Neutrophil (primary cell): ENCODE measurements around the gene BLM.
"Not testable (repeated sequence)": the region's sequence is repeated elsewhere in the genome, so short reads cannot be mapped to it uniquely, and the experiment has no call there.

ENCODE experiments used
- H3K27ac ChIP-seq: fragments of 200-600 bp; sonication (generic); 2 replicates; pipeline ENCODE4 v1.5.1; 2016; ENCODE audit warnings: mild to moderate bottlenecking, moderate library complexity
- H3K27me3 ChIP-seq: fragments of 200-600 bp; sonication (generic); 2 replicates; pipeline ENCODE4 v1.6.0; 2016; ENCODE audit warnings: mild to moderate bottlenecking
- H3K36me3 ChIP-seq: fragments of 200-600 bp; sonication (generic); 2 replicates; pipeline ENCODE4 v1.5.1; 2017
- H3K4me1 ChIP-seq, 2 experiments: fragments of 200-600 bp in 1 of 2; sonication (generic) in 1 of 2; 1 replicate in 1 of 2; 2 replicates in 1 of 2; pipeline versions ENCODE4 v1.5.1 to v1.6.1; 2013 to 2016; ENCODE audit warnings: low read depth in 1 of 2, low read length in 1 of 2, mild to moderate bottlenecking in 1 of 2, moderate library complexity in 1 of 2; ENCODE audit not compliant: control insufficient read depth in 1 of 2, insufficient read depth in 1 of 2
- H3K4me3 ChIP-seq, 2 experiments: fragments of 200-600 bp in 1 of 2; sonication (generic) in 1 of 2; 1 replicate in 1 of 2; 2 replicates in 1 of 2; pipeline ENCODE4 v1.5.1; 2013 to 2016; ENCODE audit warnings: low read depth in 1 of 2, low read length in 1 of 2, mild to moderate bottlenecking in 1 of 2, moderate library complexity in 1 of 2
- H3K9me3 ChIP-seq: fragments of 200-600 bp; sonication (generic); 2 replicates; pipeline ENCODE4 v1.5.1; 2016
- CTCF ChIP-seq: fragments of 200-600 bp; sonication (generic); IDR thresholded peaks from 2 replicates; pipeline ENCODE4 v1.5.1; 2016; ENCODE audit warnings: antibody characterized with exemption

The BLM gene

GRCh38 chr15:90683371-90683770, 33.8 kb upstream of the BLM start:
- Histone ChIP-seq H3K27ac (no peak overlapping the region), H3K4me3 (no peak overlapping the region), H3K27me3 (no peaks in the 10 kb centered on the region), H3K36me3 (no peaks in the 10 kb centered on the region), H3K4me1 (peaks cover 5 to 8% of the 10 kb centered on the region in 2 experiments), H3K9me3 (no peaks in the 10 kb centered on the region)
- TF ChIP-seq CTCF, result no peak

- H3K27me3 ChIP-seq, result no peaks in the 10 kb centered on the region
- peaks cover 5 to 8% of the 10 kb centered on the region in 2 experiments for H3K4me1 ChIP-seq
- H3K27ac ChIP-seq, result no peak overlapping the region
- TF ChIP-seq CTCF, result no peak
- no peak overlapping the region for H3K4me3 ChIP-seq
- H3K9me3 ChIP-seq, result no peaks in the 10 kb centered on the region
- no peaks in the 10 kb centered on the region for H3K36me3 ChIP-seq
Measured at GRCh38 chr15:90683876-90684275, 33.3 kb upstream of the BLM start.

- Histone ChIP-seq H3K36me3 (no peaks in the 10 kb centered on the region), H3K4me3 (no peak overlapping the region), H3K4me1 (peaks cover 5 to 8% of the 10 kb centered on the region in 2 experiments), H3K27ac (no peak overlapping the region), H3K27me3 (no peaks in the 10 kb centered on the region), H3K9me3 (no peaks in the 10 kb centered on the region)
- no peak for TF ChIP-seq CTCF
Measured at GRCh38 chr15:90684281-90684680, 32.9 kb upstream of the BLM start.

- H3K27ac ChIP-seq, result peak overlapping the region; percentile 34
- no peaks in the 10 kb centered on the region for H3K27me3 ChIP-seq
- peaks cover 5 to 8% of the 10 kb centered on the region in 2 experiments for H3K4me1 ChIP-seq
- H3K4me3 ChIP-seq, result no peak overlapping the region
- TF ChIP-seq CTCF, result no peak
- H3K36me3 ChIP-seq, result no peaks in the 10 kb centered on the region
- no peaks in the 10 kb centered on the region for H3K9me3 ChIP-seq
Measured at GRCh38 chr15:90685591-90686434, 31.3 kb upstream of the BLM start.

- Histone ChIP-seq H3K9me3 (no peaks in the 10 kb centered on the region), H3K4me3 (no peak overlapping the region), H3K4me1 (peaks cover 5 to 8% of the 10 kb centered on the region in 2 experiments), H3K36me3 (no peaks in the 10 kb centered on the region), H3K27ac (peak overlapping the region; percentile 34), H3K27me3 (no peaks in the 10 kb centered on the region)
- no peak for TF ChIP-seq CTCF
Measured at GRCh38 chr15:90686435-90687218, 30.5 kb upstream of the BLM start.

GRCh38 chr15:90689326-90689961, 27.7 kb upstream of the BLM start:
- not testable (repeated sequence) for H3K4me3 ChIP-seq, H3K9me3 ChIP-seq, H3K27ac ChIP-seq, H3K36me3 ChIP-seq, H3K4me1 ChIP-seq, H3K27me3 ChIP-seq
